Stimulated activated CD4-positive, alpha-beta T cell treated with anti-CD3 and anti-CD28 coated beads, Interleukin-15, amount 100 ng/mL, for 48 hours (primary cell): ENCODE data around the gene CDKAL1.
A peak's percentile ranks its signal among the peaks of the same experiment; 100 is the strongest.

Experiments
- DNase-seq, 2 donors: peaks; one replicate each; pipeline ENCODE4 v3.0.0-alpha.2; 2020; ENCODE audit warnings: low read depth in 2 of 2

Gene CDKAL1

GRCh38 chr6:20877008-20877937, 343.0 kb downstream of the CDKAL1 start:
- DNase-seq, result peak; percentile 3 to 13

DNA sequence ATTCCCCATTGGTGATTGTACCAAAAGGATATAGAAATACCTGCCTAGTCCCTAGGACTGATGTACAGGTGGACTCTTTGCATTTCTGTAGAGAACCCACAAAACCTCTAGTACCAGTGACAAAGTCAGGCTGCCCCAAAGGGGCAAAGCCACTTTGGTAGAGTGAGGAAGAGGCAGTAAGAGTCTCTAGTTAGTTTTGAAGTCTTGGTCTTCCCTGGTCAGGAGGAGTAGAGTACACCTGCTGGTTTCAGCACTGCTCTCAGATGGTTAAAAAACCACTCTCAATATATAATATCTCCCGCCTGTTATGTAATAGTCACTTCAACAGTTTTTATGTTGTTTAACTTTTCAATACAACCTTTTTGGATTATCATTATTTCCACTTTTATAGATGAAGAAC, 344.9 kb downstream of the CDKAL1 start:
- DNase-seq, result no peak

- no peak for DNase-seq
Measured at GRCh38 chr6:20879526-20879925, 345.3 kb downstream of the CDKAL1 start.

- DNase-seq, result no peak
Measured at GRCh38 chr6:20881365-20881764, 347.1 kb downstream of the CDKAL1 start.

GRCh38 chr6:20882014-20882413, 347.8 kb downstream of the CDKAL1 start:
- no peak for DNase-seq

- DNase-seq, result no peak
Measured at GRCh38 chr6:20885076-20885475, 350.8 kb downstream of the CDKAL1 start.

DNA sequence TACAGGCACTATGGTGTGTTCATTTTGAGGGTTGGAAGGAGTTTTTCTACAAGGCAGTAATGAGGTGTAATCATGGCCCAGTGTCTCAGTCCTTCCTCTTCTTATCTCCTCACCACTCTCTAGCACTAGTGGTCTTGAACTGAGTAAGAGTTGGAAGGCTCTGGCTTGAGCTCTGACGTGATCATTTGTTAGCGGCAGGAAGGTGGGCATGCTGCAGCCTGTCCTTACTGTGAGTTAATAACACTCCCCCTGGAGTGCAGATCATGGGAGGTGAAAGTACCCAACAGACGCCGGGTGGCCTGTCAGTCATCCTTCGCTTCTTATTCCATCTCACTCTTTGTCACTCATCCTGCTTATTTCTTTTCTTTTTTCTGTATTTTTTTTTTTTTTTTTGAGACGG, 356.9 kb downstream of the CDKAL1 start:
- DNase-seq, result no peak

GRCh38 chr6:20892365-20892764, 358.1 kb downstream of the CDKAL1 start:
- no peak for DNase-seq

- DNase-seq, result no peak
Measured at GRCh38 chr6:20893412-20893811, 359.2 kb downstream of the CDKAL1 start.

GRCh38 chr6:20900389-20901160, 366.3 kb downstream of the CDKAL1 start:
- DNase-seq, result no peak

DNA sequence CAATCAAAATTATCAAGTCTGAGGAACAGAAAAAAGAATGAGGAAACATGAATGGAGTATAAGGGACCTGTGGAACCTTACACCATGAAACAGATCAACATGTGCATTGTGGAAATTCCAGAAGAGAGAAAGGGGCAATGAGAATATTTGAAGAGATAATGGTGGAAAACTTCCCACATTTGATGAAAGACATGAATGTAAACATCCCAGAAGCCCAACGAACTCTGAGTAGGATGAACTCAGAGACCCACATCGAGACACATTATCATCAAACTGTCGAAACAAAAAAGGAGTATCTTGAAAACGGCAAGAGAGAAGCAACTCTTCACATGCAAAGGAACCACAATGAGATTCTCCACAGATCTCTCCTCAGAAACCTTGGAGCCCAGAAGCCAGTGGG, 371.1 kb downstream of the CDKAL1 start:
- DNase-seq, result no peak

- DNase-seq, result no peak
Measured at GRCh38 chr6:20906945-20907344, 372.7 kb downstream of the CDKAL1 start.

- no peak for DNase-seq
Measured at GRCh38 chr6:20907486-20908071, 373.3 kb downstream of the CDKAL1 start.

DNA sequence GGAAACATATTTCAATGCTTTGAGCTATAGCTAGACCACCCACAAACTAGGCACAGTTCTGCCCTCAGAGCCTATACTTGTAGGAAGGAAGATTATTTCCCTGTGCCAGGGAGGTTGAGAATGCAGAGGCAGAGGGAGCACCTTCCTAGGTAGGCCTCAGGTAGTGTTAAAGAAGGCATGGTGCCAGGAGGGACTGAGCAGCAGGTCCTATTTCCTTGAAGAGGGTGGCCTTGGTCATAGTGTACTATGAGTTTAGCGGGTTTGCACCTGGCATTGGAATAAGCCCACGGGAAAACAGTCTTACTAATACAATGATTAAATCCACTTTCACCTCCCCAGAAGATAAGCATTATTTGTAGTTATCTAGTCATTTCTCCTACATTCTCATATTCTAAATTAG, 375.4 kb downstream of the CDKAL1 start:
- no peak for DNase-seq

GRCh38 chr6:20911712-20912111, 377.5 kb downstream of the CDKAL1 start:
- DNase-seq, result no peak

GRCh38 chr6:20915156-20915555, 380.9 kb downstream of the CDKAL1 start:
- no peak for DNase-seq

GRCh38 chr6:20915626-20916025, 381.4 kb downstream of the CDKAL1 start:
- DNase-seq, result no peak

- no peak for DNase-seq
Measured at GRCh38 chr6:20916086-20916485, 381.8 kb downstream of the CDKAL1 start.

DNA sequence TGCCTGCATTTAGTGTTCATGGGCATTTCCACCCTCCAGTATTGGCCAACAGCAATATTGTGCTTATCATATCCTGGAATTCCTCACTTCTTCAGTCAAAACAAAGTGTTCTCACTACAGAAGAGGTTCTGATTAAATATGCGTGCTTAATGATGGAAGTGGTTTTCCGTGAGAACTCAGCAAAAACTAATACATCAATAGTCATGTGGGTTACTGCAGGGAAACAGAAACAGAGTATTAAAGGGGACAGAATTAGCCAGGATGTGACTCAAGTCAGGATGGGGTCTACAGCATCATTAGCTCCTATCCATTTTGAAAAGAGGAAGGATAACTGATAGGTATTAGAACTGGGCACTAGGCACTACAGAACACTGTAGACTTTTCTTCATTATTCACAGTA, 384.6 kb downstream of the CDKAL1 start:
- no peak for DNase-seq

DNA sequence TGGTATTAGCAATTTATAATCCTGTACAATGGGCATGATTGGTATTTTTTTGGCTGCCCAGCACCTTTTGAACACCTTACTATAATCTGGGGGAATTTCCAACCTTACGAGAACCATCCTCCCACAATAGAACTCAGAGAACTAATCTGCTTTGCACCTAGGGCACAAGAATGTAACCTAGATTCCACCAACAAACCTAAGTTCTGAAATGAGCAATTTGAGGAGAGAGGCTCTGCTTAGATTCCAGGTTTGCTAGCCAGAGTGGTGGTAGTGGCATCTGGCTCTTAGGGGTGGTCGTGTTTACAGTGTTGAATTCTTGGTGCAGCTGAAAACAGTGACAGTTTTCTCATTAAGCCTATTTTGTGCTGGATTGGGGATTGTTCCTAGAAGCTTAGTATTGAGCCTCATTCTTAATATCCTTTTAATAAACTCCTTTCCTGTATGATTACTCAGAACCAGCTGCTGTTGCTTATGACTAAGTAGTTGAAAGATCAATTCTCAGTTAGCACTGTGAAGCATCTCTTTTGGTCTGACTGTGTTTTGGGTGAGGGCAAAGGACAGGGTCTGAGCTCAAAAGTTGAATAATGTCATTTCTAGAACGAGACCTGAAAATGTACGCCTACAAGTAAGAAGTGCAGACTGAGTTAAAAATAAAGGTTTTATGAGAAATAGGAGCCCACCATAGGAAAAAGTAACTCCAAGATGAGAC, 385.6 kb downstream of the CDKAL1 start:
- DNase-seq, result peak in 1 of 2 donors; percentile 2

DNA sequence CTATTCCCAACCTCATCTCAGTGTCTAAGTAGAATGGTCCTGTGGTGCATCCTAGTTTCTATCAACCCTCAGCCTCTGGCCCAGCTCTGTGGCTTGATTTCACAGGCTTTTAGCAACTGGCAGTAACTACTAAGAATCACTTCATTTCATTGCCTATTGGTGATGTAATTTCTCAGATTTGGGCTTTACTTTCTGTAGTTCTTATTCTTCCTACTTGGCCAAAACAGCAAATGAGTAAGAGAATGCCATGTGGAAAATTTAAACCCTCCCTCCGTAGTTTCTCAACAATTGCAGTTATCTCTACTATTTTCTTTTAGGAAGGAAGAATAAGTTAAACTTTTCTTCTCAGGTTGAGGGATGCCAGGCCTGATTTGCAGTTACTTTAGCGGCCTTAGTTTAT, 387.3 kb downstream of the CDKAL1 start:
- no peak for DNase-seq

GRCh38 chr6:20922743-20923142, 388.5 kb downstream of the CDKAL1 start:
- DNase-seq, result no peak
